ENCODE data around the gene LAMC1.

The LAMC1 gene

GRCh38 chr1:183152180-183152579 lies 129.0 kb downstream of the LAMC1 start:
- DNase-seq: no peak

DNA sequence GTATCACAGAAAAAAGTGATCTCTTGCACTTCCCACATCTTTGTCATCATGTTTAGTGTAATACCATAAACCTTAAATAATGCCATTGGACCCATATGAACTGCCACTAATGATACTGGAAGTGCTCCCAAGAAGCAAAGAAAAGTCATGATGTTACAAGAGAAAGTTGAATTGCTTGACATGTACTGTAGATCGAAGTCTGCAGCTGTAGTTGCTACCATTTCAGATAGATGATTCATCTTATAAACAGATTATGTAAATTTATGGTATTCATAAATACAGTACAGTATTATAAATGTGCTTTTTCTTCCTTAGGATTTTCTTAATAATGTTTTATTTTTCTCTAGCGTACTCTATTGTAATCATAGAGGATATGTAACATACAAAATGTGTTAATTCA lies 132.7 kb downstream of the LAMC1 start:
- no peak for DNase-seq

GRCh38 chr1:183159960-183160359 lies 136.7 kb downstream of the LAMC1 start:
- no peak for DNase-seq

- DNase-seq: no peak
Observed at GRCh38 chr1:183161391-183161790, 138.2 kb downstream of the LAMC1 start.

GRCh38 chr1:183163316-183163715 lies 140.1 kb downstream of the LAMC1 start:
- DNase-seq: no peak

GRCh38 chr1:183164340-183164739 lies 141.1 kb downstream of the LAMC1 start:
- no peak for DNase-seq

DNA sequence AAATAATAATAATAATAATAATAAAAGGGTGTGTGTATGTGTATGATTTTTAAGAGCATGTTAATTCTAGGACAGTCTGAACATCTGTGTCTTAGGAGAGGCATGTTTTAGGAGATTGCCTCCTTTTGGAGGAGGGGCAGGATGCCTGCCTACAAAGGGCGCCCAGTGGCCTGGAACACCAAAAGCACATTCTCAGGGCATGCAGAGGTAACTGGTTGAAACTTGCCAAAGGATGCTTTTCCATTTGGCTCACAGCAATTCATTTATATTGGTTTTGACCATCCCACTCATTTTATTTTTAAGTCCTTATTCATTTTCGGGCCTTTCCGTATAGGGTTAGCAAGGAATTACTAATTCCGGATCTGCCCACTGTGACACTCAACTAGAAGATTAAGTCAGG lies 141.7 kb downstream of the LAMC1 start:
- DNase-seq: no peak

- no peak for DNase-seq
Observed at GRCh38 chr1:183165456-183165855, 142.2 kb downstream of the LAMC1 start.

DNA sequence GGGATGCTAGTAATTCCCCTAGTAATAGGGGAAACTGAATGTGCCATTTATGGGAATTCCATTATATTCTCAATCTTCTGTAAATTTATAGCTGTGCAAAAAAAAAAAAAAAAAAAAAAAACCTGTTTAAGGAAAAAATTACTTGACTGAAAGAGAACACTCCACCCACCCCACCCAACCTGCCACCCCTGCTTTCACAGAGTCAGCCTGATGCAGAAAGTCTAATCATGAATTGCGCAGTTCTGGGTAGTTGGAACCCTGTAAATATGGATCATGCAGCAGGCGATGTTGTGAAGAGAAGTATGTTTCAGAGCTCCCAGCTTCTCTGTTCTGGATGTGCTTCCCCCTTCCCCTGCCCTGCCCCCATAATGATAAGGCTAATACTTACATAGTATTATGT lies 143.2 kb downstream of the LAMC1 start:
- no peak for DNase-seq

DNA sequence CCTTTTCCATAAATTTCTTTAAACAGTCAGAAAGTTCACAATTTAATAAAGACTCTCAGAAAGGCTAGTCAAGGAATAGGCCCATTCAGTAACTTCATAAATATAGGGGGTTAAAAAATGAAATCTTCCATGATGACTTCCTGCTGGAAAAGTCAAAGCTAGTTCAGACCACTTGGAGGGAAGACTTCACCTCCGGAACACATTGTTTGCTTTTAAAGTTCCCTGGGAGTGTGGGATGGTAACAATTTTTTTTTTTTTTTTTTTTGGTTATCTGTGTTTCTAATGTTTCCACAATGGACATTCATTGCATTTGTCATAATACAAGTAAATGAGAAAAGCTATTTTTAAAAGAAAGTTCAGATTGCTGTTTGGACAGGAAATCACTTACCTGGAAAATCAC lies 144.5 kb downstream of the LAMC1 start:
- no peak for DNase-seq

DNA sequence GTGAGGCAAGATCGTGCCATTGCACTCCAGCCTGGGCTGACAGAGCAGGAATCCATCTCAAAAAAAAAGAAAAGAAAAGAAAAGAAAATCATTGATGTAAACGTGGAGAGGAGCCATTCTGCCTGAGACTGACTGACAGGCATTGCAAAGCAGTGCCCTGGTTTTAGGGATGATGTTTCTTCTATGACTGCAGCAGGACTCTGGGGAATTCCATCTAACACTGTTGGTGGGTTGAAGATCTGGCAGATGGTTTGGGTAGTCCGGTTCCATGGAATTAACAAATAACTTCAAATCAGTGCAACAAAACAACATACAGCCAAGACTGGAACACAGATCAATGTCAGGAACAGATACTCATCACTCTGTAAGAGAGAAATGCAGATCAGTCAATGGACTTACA lies 145.1 kb downstream of the LAMC1 start:
- no peak for DNase-seq

GRCh38 chr1:183173828-183174227 lies 150.6 kb downstream of the LAMC1 start:
- DNase-seq: no peak

DNA sequence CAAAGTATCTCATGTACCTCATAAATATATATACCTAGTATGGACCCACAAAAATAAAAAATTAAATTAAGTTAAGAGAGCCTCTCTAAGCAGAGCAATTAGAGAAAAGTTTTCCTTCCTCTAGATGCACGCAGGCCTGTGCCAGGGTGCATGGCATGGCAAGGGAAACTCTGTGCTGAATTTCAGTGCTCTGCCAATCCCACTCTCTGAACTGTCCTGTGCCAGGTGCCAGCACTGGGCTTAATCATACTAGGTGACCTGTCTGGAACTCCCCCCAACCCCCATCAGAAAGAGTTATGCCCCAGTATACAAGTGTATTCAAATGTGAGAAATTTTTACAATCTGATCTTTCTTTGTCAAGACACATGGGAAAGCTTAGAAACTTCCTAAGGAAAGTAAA lies 152.4 kb downstream of the LAMC1 start:
- no peak for DNase-seq

DNA sequence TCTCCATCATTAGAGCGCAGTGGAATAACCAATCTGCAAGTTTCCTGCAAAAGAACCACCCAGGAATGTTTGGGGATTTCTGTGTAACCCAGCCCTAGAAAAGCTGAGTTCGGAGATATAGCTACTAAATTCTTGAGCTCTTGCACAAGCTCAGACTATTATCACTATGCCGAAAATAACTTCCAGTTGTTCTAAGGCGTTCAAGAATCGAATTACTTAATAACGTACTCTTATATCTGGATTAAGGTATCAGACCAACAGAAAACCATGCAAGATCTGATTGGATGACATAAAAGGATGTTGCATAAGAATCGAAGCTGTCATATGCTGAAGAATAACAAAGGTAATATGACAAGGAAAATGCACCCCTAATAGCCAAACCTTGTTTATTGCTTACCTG lies 155.3 kb downstream of the LAMC1 start:
- DNase-seq: no peak

- DNase-seq: no peak
Observed at GRCh38 chr1:183179033-183179432, 155.8 kb downstream of the LAMC1 start.

- DNase-seq: no peak
Observed at GRCh38 chr1:183180218-183180617, 157.0 kb downstream of the LAMC1 start.

DNA sequence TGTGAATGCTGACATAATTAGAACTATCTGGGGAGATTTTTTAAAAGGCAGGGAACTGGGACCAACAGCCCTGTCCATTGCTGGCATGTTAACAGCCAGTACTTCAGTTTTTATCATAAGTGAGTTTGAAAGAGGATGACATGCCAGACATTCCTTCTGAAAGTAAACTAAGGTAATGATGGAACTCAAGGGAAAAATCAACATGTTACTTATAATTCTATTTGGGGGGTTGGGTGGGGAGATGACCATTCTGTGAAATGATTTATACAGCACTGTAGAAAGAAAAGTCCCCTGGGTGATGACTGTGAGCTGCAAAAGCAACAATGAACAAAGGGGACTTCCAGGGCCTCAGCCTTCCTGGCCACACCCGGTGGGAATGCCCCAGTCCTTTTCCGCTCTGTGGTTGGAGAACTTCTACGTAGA lies 157.4 kb downstream of the LAMC1 start:
- no peak for DNase-seq

- DNase-seq: no peak
Observed at GRCh38 chr1:183185941-183186490, 162.8 kb downstream of the LAMC1 start, which contains the start of gene LAMC2. Gene LAMC2 (plus strand): TSS chr1:183186264. CDS start chr1:183186353, 89 bp downstream.

- no peak for DNase-seq
Observed at GRCh38 chr1:183186841-183187240, 163.6 kb downstream of the LAMC1 start.

DNA sequence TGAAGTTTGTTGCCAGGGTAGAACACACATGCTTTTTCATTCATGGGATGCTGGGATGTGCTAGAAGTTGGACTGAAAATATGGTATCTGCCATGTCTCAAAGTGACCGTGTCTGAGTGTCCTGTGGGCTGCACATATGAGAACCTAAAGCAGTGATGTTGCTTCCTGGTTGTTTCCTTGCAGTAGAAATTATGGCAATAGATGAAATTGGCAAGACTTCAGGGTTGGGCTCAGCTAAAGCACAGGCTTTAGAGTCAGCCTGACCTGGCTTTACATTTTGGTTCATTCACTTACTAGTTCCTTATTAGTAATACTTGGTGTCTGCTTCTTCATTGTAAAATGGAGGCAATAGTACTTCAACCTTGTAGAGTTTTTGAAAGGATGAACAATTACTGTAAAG lies 165.0 kb downstream of the LAMC1 start:
- no peak for DNase-seq

GRCh38 chr1:183191833-183192232 lies 168.6 kb downstream of the LAMC1 start:
- no peak for DNase-seq

- DNase-seq: no peak
Observed at GRCh38 chr1:183193963-183194525, 170.8 kb downstream of the LAMC1 start.

DNA sequence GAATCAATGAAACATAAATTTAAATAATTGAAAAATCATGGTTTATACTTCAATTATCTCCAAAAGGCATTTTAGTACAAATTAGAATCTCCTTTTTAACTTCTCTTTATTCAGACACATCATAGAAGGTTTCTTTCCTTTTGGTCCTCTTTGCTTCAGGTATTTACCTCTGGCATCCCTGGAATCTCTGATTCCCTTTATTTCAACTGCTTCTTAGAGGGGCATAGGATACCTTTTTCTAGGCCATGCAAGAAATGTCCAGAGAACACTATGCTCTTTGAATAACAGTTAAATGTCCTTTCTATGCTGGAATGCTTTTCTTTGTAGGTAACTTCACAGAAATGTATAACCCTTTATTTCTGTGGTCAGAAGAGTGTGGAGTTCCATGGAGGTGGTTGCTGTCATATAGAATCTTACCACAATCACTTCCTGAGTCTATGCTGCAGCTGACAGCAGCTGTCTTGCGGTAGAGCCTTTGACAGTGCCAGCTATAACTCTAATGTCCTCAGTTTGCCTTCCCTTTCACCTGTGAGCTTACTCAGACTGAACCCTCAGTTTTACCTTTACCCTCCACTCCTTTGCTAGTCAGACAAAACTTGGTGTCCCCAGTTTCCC lies 171.4 kb downstream of the LAMC1 start:
- DNase-seq: no peak

GRCh38 chr1:183195142-183195574 lies 171.9 kb downstream of the LAMC1 start:
- DNase-seq: no peak
